Ectodermal cell (in vitro differentiated cells): ENCODE measurements around the gene PDHB.
"Not testable (repeated sequence)": the region's sequence is repeated elsewhere in the genome, so short reads cannot be mapped to it uniquely, and the experiment has no call there.

Experiments
- H3K27ac ChIP-seq: 2 replicates; pipeline ENCODE4 v1.7.0; 2013; ENCODE audit warnings: mild to moderate bottlenecking, low read depth, low read length; ENCODE audit not compliant: insufficient read depth, poor library complexity, severe bottlenecking
- H3K27me3 ChIP-seq: 2 replicates; pipeline ENCODE4 v1.7.0; 2013; ENCODE audit warnings: mild to moderate bottlenecking, low read length; ENCODE audit not compliant: insufficient read depth, control insufficient read depth, poor library complexity, severe bottlenecking
- H3K36me3 ChIP-seq: one replicate; pipeline ENCODE4 v1.7.0; 2013; ENCODE audit warnings: low read length; ENCODE audit not compliant: control insufficient read depth, insufficient read depth
- H3K4me1 ChIP-seq: one replicate; pipeline ENCODE4 v1.7.0; 2013; ENCODE audit warnings: low read length; ENCODE audit not compliant: control insufficient read depth, insufficient read depth
- H3K4me3 ChIP-seq: 2 replicates; pipeline ENCODE4 v1.7.0; 2013; ENCODE audit warnings: low read depth, low read length, control low read depth; ENCODE audit not compliant: insufficient read depth
- H3K9me3 ChIP-seq: 2 replicates; pipeline ENCODE4 v1.7.0; 2013; ENCODE audit warnings: mild to moderate bottlenecking, low read length, moderate library complexity; ENCODE audit not compliant: control insufficient read depth
- WGBS, 2 experiments: methylation state at CpG; one replicate each; pipeline ENCODE4 v1.1.7; 2013; ENCODE audit warnings: missing lambda C conversion rate in 2 of 2; 5-methylcytosine and 5-hydroxymethylcytosine counted together

Gene PDHB

DNA sequence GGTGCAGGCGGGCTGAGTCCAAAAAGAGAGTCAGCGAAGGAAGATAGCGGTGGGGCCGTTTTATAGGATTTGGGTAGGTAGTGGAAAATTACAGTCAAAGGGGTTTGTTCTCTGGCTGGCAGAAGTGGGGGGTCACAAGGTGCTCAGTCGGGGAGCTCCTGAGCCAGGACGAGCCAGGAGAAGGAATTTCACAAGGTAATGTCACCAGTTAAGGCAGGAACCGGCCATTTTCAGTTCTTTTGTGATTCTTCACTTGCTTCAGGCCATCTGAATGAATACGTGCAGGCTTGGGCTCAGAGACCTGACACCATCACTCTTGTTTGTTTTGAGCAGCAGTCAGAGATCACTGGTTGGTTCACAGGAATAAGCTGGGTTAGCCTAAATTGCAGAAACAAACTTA lies 3.6 kb upstream of the PDHB start:
- H3K4me1 ChIP-seq: peaks cover 15% of the 10 kb centered on the region
- WGBS, 2 experiments: 63 to 67% methylated on average over 8 of the region's 8 CpGs

DNA sequence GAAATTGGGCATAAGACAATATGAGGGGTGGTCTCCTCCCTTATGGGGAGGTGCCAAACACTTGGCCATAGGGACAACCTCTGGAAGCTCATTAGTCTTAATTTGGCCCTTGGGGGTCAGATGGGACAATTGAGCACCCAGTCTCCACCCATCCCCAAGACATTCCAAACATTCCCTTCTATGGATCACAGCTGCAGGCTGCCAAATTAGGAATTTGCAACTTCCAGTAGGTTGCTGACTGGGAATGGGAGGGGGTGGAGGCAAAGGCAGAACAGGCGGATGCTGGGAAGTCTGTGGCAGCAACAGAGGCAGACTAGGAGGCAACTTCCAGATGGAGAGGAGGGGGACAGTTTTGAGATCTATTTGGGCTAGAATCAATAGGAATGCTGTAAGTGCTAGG lies 1.4 kb upstream of the PDHB start:
- H3K27ac ChIP-seq: peak overlapping the region; percentile 41
- H3K27me3 ChIP-seq: no peaks in the 10 kb centered on the region
- no peak overlapping the region for H3K4me3 ChIP-seq
- H3K4me1 ChIP-seq: peaks cover 15% of the 10 kb centered on the region
- WGBS, 2 experiments: 43 to 46% methylated on average over 1 of the region's 1 CpG
- H3K9me3 ChIP-seq: no peaks in the 10 kb centered on the region
- H3K36me3 ChIP-seq: peaks cover 23% of the 10 kb centered on the region

More for the DNA sequence above, 3.6 kb upstream of the PDHB start:
- H3K4me3 ChIP-seq, H3K27ac ChIP-seq, H3K9me3 ChIP-seq, H3K27me3 ChIP-seq, H3K36me3 ChIP-seq: not testable (repeated sequence)

DNA sequence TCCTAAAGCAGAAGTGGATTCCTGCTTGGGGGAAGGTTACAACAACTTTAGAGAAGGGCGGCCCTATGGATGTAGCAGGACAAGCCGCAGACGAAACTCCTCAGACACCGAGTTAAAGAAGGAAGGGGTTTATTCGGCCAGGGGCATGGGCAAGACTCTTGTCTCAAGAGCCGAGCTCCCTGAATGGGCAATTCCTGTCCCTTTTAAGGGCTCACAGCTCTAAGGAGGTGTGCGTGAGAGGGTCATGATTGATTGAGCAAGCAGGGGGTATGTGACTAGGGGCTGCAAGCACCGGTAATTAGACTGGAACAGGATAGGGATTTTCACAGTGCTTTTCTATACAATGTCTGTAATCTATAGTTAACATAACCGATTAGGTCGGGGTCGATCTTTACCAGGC lies 879 bp upstream of the PDHB start:
- 70 to 72% methylated on average over 11 of the region's 11 CpGs for WGBS, 2 experiments
- peaks cover 27% of the 10 kb centered on the region for H3K36me3 ChIP-seq
- H3K9me3 ChIP-seq: no peaks in the 10 kb centered on the region
- no peak overlapping the region for H3K4me3 ChIP-seq
- H3K4me1 ChIP-seq: peaks cover 15% of the 10 kb centered on the region
- peak overlapping the region; percentile 41 for H3K27ac ChIP-seq
- H3K27me3 ChIP-seq: no peaks in the 10 kb centered on the region

DNA sequence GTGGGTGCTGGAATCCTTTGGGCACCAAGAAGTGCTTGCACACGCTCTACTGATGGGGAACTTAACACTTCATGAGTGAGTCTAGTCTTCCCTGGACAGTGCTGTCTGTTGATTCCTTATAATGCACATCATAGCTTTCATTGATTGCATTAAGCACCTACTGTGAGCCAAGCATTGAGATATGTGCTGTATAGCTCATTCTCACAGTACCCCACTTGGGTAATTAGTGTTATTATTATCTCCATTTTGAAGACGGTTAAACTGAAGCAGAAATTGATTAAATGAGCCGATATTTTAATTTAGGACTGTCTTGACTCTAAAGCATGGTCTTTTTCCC lies 504 bp upstream of the PDHB start:
- H3K4me3 ChIP-seq: no peak overlapping the region
- WGBS, 2 experiments: 83 to 84% methylated on average over 3 of the region's 3 CpGs
- H3K36me3 ChIP-seq: peaks cover 31% of the 10 kb centered on the region
- H3K4me1 ChIP-seq: peaks cover 15% of the 10 kb centered on the region
- peak overlapping the region; percentile 41 for H3K27ac ChIP-seq
- no peaks in the 10 kb centered on the region for H3K9me3 ChIP-seq
- no peaks in the 10 kb centered on the region for H3K27me3 ChIP-seq

DNA sequence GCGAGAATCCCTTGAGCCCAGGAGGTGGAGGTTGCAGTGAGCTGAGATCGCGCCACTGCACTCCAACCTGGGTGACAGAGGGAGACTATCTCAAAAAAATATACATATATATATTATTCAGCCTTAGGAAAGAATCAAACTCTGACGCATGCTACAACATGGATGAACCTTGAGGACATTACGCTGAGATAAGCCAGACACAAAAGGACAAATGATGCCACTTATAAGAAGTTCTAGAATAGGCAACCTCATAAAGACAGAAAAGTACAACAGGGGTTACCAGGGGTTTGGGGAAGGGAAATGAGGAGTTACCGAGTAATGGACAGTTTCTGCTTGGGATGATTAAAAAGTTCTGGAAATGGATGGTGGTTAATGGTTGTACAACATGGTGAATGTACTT lies 727 bp downstream of the PDHB start:
- Histone ChIP-seq H3K27ac (no peak overlapping the region), H3K9me3 (no peaks in the 10 kb centered on the region), H3K27me3 (no peaks in the 10 kb centered on the region), H3K4me1 (peaks cover 15% of the 10 kb centered on the region), H3K4me3 (peak overlapping the region; percentile 93), H3K36me3 (peaks cover 43% of the 10 kb centered on the region)
- WGBS, 2 experiments: 72 to 81% methylated on average over 6 of the region's 6 CpGs

DNA sequence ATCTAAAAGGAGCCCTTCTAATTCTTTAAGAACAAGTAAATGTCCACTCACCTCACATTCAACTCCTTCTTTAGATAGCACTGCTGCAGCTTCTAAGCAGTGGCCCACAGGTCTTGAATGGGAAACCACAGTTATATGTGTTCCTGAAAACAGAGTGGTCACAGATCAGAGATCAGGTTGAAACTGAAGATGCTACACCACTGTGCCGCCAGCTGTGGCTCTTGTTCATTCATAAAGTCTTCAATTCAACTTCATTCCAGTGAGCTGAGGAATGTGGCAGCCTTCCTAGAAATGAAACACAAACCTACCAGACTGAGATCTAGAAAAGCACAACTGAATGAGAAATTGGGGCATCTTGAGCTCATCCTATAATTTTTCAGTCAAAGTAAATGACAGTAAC lies 4.0 kb downstream of the PDHB start:
- Histone ChIP-seq H3K36me3 (peaks cover 47% of the 10 kb centered on the region), H3K27ac (no peak overlapping the region), H3K9me3 (no peaks in the 10 kb centered on the region), H3K4me3 (no peak overlapping the region), H3K4me1 (no peaks in the 10 kb centered on the region), H3K27me3 (no peaks in the 10 kb centered on the region)
- 0% methylated on average over 1 of the region's 1 CpG for WGBS, 2 experiments

DNA sequence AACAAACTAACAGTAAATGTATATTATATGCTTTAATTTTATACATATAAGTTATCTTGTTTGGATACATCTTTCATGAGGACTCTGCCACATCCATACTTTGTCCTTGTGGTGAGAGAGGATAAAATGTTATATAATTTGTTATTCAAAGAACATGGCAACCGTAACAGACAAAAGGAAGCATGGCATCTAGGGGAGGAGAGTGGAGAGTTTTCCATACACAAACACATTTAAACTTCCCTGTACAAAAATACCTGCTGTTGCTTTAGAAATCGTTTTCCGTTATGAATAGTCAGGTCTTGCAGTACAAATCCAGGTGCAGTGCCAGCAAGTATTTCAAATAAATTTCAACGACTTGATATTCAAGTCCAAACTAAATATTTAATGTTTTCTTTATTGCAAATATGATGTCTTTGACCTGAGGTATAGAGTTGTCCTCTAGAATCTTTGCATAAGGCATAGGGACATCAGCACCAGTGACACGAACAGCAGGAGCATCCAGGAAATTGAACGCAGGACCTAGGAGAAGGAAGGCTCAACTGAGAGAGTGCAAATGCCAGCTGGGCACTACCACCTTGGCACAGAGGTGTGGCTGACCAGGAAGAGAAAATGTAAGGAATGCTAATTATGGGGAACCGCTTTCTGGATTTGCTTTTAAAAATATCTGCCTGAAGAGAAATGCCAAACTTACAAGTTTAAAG lies 5.8 kb downstream of the PDHB start:
- Histone ChIP-seq H3K27me3 (no peaks in the 10 kb centered on the region), H3K36me3 (peaks cover 47% of the 10 kb centered on the region), H3K4me1 (no peaks in the 10 kb centered on the region), H3K9me3 (no peaks in the 10 kb centered on the region), H3K27ac (no peak overlapping the region), H3K4me3 (no peak overlapping the region)
- 89% methylated on average over 6 to 7 of the region's 7 CpGs for WGBS, 2 experiments

DNA sequence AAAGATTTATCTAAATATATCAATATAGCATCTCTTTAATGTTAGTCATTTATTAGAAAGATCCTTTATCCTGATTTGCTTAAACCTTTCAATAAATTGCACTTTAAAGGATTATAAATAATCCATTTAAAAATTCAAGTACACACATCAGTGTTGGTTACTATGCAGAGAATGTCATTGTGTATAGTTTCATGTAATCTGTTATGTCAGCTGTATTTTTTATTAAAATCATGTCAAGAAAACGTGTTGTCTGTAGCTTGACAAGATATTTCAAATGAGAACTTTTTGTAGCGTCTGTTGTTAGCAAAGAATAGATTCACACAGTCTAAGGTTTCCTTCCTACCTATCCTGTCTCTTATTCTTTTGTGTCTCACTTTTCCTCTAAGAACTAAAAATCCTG lies 7.8 kb downstream of the PDHB start:
- H3K4me1 ChIP-seq: no peaks in the 10 kb centered on the region
- WGBS, 2 experiments: 83 to 96% methylated on average over 2 of the region's 2 CpGs
- H3K9me3 ChIP-seq: no peaks in the 10 kb centered on the region
- H3K27me3 ChIP-seq: no peaks in the 10 kb centered on the region
- no peak overlapping the region for H3K4me3 ChIP-seq
- H3K27ac ChIP-seq: no peak overlapping the region
- H3K36me3 ChIP-seq: peaks cover 32% of the 10 kb centered on the region

DNA sequence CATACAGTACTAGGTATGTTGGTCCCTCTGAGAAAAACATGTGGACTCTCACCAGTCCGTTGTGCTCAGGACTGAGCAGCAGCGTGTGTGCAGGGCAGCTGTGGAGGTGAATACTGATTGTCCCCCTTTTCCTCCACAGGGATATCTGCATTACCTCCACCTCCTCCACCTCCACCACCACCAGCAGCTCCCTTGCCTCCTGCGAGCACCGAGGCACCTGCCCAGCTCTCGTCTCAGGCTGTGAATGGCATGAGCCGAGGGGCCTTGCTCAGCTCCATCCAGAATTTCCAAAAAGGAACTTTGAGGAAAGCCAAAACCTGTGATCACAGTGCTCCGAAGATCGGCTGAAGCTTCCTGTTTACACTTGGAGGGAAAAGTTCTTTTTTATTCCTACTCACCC lies 9.0 kb downstream of the PDHB start:
- no peaks in the 10 kb centered on the region for H3K9me3 ChIP-seq
- H3K36me3 ChIP-seq: peaks cover 20% of the 10 kb centered on the region
- H3K4me1 ChIP-seq: no peaks in the 10 kb centered on the region
- no peaks in the 10 kb centered on the region for H3K27me3 ChIP-seq
- no peak overlapping the region for H3K27ac ChIP-seq
- H3K4me3 ChIP-seq: no peak overlapping the region
- 92 to 95% methylated on average over 8 of the region's 8 CpGs for WGBS, 2 experiments

DNA sequence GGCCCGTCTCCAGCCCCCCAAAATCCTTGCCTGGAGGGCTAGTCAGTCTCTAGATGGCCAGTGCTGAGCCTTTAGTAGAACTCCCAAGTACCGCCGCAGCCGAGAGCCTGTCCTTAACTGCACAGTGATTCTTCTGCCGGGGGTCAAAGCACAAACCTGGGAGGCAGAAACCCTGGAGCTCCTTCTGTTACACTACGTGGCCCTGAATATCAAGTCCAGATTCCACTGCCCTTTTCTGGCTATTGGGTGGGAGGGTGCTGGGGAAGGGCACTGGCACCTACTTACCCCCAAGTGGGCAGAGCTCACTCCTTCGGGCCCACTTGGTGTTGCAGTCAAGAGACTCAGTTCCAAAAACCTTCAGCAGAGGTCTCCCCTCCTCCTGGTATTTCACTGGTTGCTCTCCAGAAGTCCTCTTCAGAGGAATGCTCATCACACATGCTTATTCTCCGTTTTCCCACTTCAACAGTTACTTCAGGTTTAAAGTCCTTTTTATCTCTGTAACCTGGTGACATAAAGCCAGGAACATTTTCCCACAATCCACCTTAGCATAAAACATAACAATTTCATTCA lies 10.8 kb downstream of the PDHB start:
- H3K27me3 ChIP-seq: no peaks in the 10 kb centered on the region
- 91 to 94% methylated on average over 8 of the region's 8 CpGs for WGBS, 2 experiments
- no peak overlapping the region for H3K27ac ChIP-seq

More for the DNA sequence above, 10.8 kb downstream of the PDHB start:
- Histone ChIP-seq H3K4me1 (no peaks in the 10 kb centered on the region), H3K9me3 (no peaks in the 10 kb centered on the region), H3K36me3 (peaks cover 3% of the 10 kb centered on the region), H3K4me3 (no peak overlapping the region)
